ENCODE data around the gene STX3.

The STX3 gene

GRCh38 chr11:59800390-59801025 lies 45.3 kb downstream of the STX3 start:
- H3K36me3 ChIP-seq (ENCODE audit: control insufficient read depth, insufficient read depth, low read length) = peaks cover 9% of the 10 kb centered on the region
- no peak overlapping the region for H3K9ac ChIP-seq (ENCODE audit: low read depth, low read length)
- H3K4me3 ChIP-seq (ENCODE audit: low read depth, low read length) = no peak overlapping the region
- H3K9me3 ChIP-seq (ENCODE audit: control insufficient read depth, insufficient read depth, low read length) = no peaks in the 10 kb centered on the region
- H3K27me3 ChIP-seq (ENCODE audit: control insufficient read depth, insufficient read depth, low read length) = no peaks in the 10 kb centered on the region
- H3K4me1 ChIP-seq (ENCODE audit: control insufficient read depth, insufficient read depth, low read length) = no peaks in the 10 kb centered on the region

- H3K9ac ChIP-seq (ENCODE audit: low read depth, low read length) = no peak overlapping the region
- H3K4me1 ChIP-seq (ENCODE audit: control insufficient read depth, insufficient read depth, low read length) = no peaks in the 10 kb centered on the region
- no peak overlapping the region for H3K4me3 ChIP-seq (ENCODE audit: low read depth, low read length)
- no peaks in the 10 kb centered on the region for H3K27me3 ChIP-seq (ENCODE audit: control insufficient read depth, insufficient read depth, low read length)
- peaks cover 7% of the 10 kb centered on the region for H3K36me3 ChIP-seq (ENCODE audit: control insufficient read depth, insufficient read depth, low read length)
- no peaks in the 10 kb centered on the region for H3K9me3 ChIP-seq (ENCODE audit: control insufficient read depth, insufficient read depth, low read length)
Measured at GRCh38 chr11:59801160-59801706, 46.1 kb downstream of the STX3 start.

GRCh38 chr11:59801981-59802638 lies 46.9 kb downstream of the STX3 start:
- no peaks in the 10 kb centered on the region for H3K9me3 ChIP-seq (ENCODE audit: control insufficient read depth, insufficient read depth, low read length)
- H3K4me3 ChIP-seq (ENCODE audit: low read depth, low read length) = no peak overlapping the region
- no peaks in the 10 kb centered on the region for H3K27me3 ChIP-seq (ENCODE audit: control insufficient read depth, insufficient read depth, low read length)
- no peak overlapping the region for H3K9ac ChIP-seq (ENCODE audit: low read depth, low read length)
- H3K36me3 ChIP-seq (ENCODE audit: control insufficient read depth, insufficient read depth, low read length) = peaks cover 13% of the 10 kb centered on the region
- H3K4me1 ChIP-seq (ENCODE audit: control insufficient read depth, insufficient read depth, low read length) = no peaks in the 10 kb centered on the region

GRCh38 chr11:59802639-59803176 lies 47.5 kb downstream of the STX3 start:
- Histone ChIP-seq H3K36me3 (ENCODE audit: control insufficient read depth, insufficient read depth, low read length) (peaks cover 13% of the 10 kb centered on the region), H3K4me1 (ENCODE audit: control insufficient read depth, insufficient read depth, low read length) (no peaks in the 10 kb centered on the region), H3K4me3 (ENCODE audit: low read depth, low read length) (no peak overlapping the region), H3K9ac (ENCODE audit: low read depth, low read length) (no peak overlapping the region), H3K27me3 (ENCODE audit: control insufficient read depth, insufficient read depth, low read length) (no peaks in the 10 kb centered on the region), H3K9me3 (ENCODE audit: control insufficient read depth, insufficient read depth, low read length) (no peaks in the 10 kb centered on the region)

- Histone ChIP-seq H3K9me3 (ENCODE audit: control insufficient read depth, insufficient read depth, low read length) (no peaks in the 10 kb centered on the region), H3K4me1 (ENCODE audit: control insufficient read depth, insufficient read depth, low read length) (no peaks in the 10 kb centered on the region), H3K9ac (ENCODE audit: low read depth, low read length) (no peak overlapping the region), H3K4me3 (ENCODE audit: low read depth, low read length) (no peak overlapping the region), H3K36me3 (ENCODE audit: control insufficient read depth, insufficient read depth, low read length) (peaks cover 13% of the 10 kb centered on the region), H3K27me3 (ENCODE audit: control insufficient read depth, insufficient read depth, low read length) (no peaks in the 10 kb centered on the region)
Measured at GRCh38 chr11:59804061-59804460, 48.9 kb downstream of the STX3 start.

- H3K27me3 ChIP-seq (ENCODE audit: control insufficient read depth, insufficient read depth, low read length) = no peaks in the 10 kb centered on the region
- H3K36me3 ChIP-seq (ENCODE audit: control insufficient read depth, insufficient read depth, low read length) = peaks cover 15% of the 10 kb centered on the region
- H3K9me3 ChIP-seq (ENCODE audit: control insufficient read depth, insufficient read depth, low read length) = no peaks in the 10 kb centered on the region
- no peak overlapping the region for H3K4me3 ChIP-seq (ENCODE audit: low read depth, low read length)
- peaks cover 5% of the 10 kb centered on the region for H3K4me1 ChIP-seq (ENCODE audit: control insufficient read depth, insufficient read depth, low read length)
- H3K9ac ChIP-seq (ENCODE audit: low read depth, low read length) = no peak overlapping the region
Measured at GRCh38 chr11:59807047-59807610, 52.0 kb downstream of the STX3 start.

- Histone ChIP-seq H3K9ac (ENCODE audit: low read depth, low read length) (peak within 1 kb of the TSS; percentile 97), H3K27me3 (ENCODE audit: control insufficient read depth, insufficient read depth, low read length) (no peaks in the 10 kb centered on the region), H3K4me1 (ENCODE audit: control insufficient read depth, insufficient read depth, low read length) (peaks cover 16% of the 10 kb centered on the region), H3K4me3 (ENCODE audit: low read depth, low read length) (peak within 1 kb of the TSS; percentile 98), H3K9me3 (ENCODE audit: control insufficient read depth, insufficient read depth, low read length) (no peaks in the 10 kb centered on the region), H3K36me3 (ENCODE audit: control insufficient read depth, insufficient read depth, low read length) (peaks cover 10% of the 10 kb centered on the region)
Measured at GRCh38 chr11:59810189-59810910, 55.2 kb downstream of the STX3 start, which contains the start of gene MRPL16. TSS of gene MRPL16 (minus strand) at chr11:59810778. CDS start at chr11:59810658, 120 bp downstream.

- Histone ChIP-seq H3K4me3 (ENCODE audit: low read depth, low read length) (peak overlapping the region; percentile 98), H3K9me3 (ENCODE audit: control insufficient read depth, insufficient read depth, low read length) (no peaks in the 10 kb centered on the region), H3K27me3 (ENCODE audit: control insufficient read depth, insufficient read depth, low read length) (no peaks in the 10 kb centered on the region), H3K36me3 (ENCODE audit: control insufficient read depth, insufficient read depth, low read length) (peaks cover 10% of the 10 kb centered on the region), H3K9ac (ENCODE audit: low read depth, low read length) (peak overlapping the region; percentile 49), H3K4me1 (ENCODE audit: control insufficient read depth, insufficient read depth, low read length) (peaks cover 16% of the 10 kb centered on the region)
Measured at GRCh38 chr11:59810911-59811259, 55.7 kb downstream of the STX3 start.

- H3K27me3 ChIP-seq (ENCODE audit: control insufficient read depth, insufficient read depth, low read length) = no peaks in the 10 kb centered on the region
- H3K9ac ChIP-seq (ENCODE audit: low read depth, low read length) = no peak overlapping the region
- H3K9me3 ChIP-seq (ENCODE audit: control insufficient read depth, insufficient read depth, low read length) = no peaks in the 10 kb centered on the region
- H3K4me1 ChIP-seq (ENCODE audit: control insufficient read depth, insufficient read depth, low read length) = peaks cover 29% of the 10 kb centered on the region
- H3K36me3 ChIP-seq (ENCODE audit: control insufficient read depth, insufficient read depth, low read length) = peaks cover 2% of the 10 kb centered on the region
- H3K4me3 ChIP-seq (ENCODE audit: low read depth, low read length) = no peak overlapping the region
Measured at GRCh38 chr11:59812220-59812619, 57.0 kb downstream of the STX3 start.

GRCh38 chr11:59813364-59813763 lies 58.2 kb downstream of the STX3 start:
- H3K4me1 ChIP-seq (ENCODE audit: control insufficient read depth, insufficient read depth, low read length) = peaks cover 34% of the 10 kb centered on the region
- no peak overlapping the region for H3K9ac ChIP-seq (ENCODE audit: low read depth, low read length)
- H3K36me3 ChIP-seq (ENCODE audit: control insufficient read depth, insufficient read depth, low read length) = peaks cover 2% of the 10 kb centered on the region

GRCh38 chr11:59814021-59814420 lies 58.8 kb downstream of the STX3 start:
- no peak overlapping the region for H3K4me3 ChIP-seq (ENCODE audit: low read depth, low read length)
- peaks cover 2% of the 10 kb centered on the region for H3K36me3 ChIP-seq (ENCODE audit: control insufficient read depth, insufficient read depth, low read length)
- peaks cover 35% of the 10 kb centered on the region for H3K4me1 ChIP-seq (ENCODE audit: control insufficient read depth, insufficient read depth, low read length)
- no peaks in the 10 kb centered on the region for H3K27me3 ChIP-seq (ENCODE audit: control insufficient read depth, insufficient read depth, low read length)
- H3K9ac ChIP-seq (ENCODE audit: low read depth, low read length) = no peak overlapping the region
- H3K9me3 ChIP-seq (ENCODE audit: control insufficient read depth, insufficient read depth, low read length) = no peaks in the 10 kb centered on the region

More at GRCh38 chr11:59813364-59813763, 58.2 kb downstream of the STX3 start:
- no peaks in the 10 kb centered on the region for H3K9me3 ChIP-seq (ENCODE audit: control insufficient read depth, insufficient read depth, low read length)
- H3K27me3 ChIP-seq (ENCODE audit: control insufficient read depth, insufficient read depth, low read length) = no peaks in the 10 kb centered on the region
- H3K4me3 ChIP-seq (ENCODE audit: low read depth, low read length) = no peak overlapping the region

All from iPS-15b (cell line).